ENCODE results near the gene TDRD9.

DNA sequence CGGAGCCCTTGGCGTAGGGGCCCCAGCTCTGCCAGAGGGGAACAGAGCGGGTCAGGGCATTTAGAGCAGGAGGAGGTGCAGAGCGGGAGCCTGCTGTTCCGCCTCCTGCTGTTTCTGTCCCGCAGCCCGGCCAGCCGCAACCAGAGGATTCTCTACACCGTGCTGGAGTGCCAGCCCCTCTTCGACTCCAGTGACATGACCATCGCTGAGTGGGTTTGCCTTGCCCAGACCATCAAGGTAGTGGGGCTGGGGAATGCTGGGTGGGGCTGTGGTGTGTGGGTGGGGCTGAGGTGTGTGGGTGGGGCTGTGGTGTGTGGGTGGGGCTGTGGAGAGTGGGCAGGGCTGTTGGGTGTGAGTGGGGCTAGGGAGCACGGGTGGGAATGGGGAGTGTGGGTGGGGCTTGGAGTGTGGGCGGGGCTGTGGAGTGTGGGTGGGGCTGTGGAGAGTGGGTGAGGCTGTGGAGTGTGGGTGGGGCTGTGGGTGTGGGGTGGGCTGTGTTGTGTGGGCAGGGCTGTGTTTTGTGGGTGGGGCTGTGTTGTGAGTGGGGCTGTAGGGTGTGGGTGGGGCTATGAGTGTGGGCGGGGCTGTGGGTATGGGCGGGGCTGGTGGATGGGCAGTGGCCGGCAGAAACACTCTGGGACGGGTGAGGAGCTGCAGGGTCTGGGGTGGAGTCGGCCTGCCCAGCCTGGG, 165.3 kb downstream of the TDRD9 start:
- TF ChIP-seq POLR2A (IDR thresholded peaks at IDR 0.05; ENCODE audit: low read depth, low read length) (no peak), RFX5 (IDR thresholded peaks at IDR 0.05; ENCODE audit: low read depth, low read length) (no peak), RAD21 (IDR thresholded peaks at IDR 0.05; ENCODE audit: low read length) (no peak), MAZ (IDR thresholded peaks at IDR 0.05; ENCODE audit: borderline replicate concordance, low read depth, low read length) (no peak), MAFK (IDR thresholded peaks at IDR 0.05; ENCODE audit: low read depth, low read length) (no peak), BHLHE40 (IDR thresholded peaks at IDR 0.05; ENCODE audit: low read depth, low read length) (no peak), RCOR1 (IDR thresholded peaks at IDR 0.05; ENCODE audit: insufficient replicate concordance, low read length) (no peak), NFE2L2 (IDR thresholded peaks at IDR 0.05; ENCODE audit: low read depth, low read length) (no peak), SMC3 (IDR thresholded peaks at IDR 0.05; ENCODE audit: low read depth, low read length) (no peak), FOS (IDR thresholded peaks at IDR 0.05; ENCODE audit: low read depth, low read length) (no peak)
- TF ChIP-seq, protein P1, sequence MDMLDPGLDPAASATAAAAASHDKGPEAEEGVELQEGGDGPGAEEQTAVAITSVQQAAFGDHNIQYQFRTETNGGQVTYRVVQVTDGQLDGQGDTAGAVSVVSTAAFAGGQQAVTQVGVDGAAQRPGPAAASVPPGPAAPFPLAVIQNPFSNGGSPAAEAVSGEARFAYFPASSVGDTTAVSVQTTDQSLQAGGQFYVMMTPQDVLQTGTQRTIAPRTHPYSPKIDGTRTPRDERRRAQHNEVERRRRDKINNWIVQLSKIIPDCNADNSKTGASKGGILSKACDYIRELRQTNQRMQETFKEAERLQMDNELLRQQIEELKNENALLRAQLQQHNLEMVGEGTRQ (IDR thresholded peaks at IDR 0.05; ENCODE audit: low read depth, low read length), result no peak
- TF ChIP-seq, protein P2, sequence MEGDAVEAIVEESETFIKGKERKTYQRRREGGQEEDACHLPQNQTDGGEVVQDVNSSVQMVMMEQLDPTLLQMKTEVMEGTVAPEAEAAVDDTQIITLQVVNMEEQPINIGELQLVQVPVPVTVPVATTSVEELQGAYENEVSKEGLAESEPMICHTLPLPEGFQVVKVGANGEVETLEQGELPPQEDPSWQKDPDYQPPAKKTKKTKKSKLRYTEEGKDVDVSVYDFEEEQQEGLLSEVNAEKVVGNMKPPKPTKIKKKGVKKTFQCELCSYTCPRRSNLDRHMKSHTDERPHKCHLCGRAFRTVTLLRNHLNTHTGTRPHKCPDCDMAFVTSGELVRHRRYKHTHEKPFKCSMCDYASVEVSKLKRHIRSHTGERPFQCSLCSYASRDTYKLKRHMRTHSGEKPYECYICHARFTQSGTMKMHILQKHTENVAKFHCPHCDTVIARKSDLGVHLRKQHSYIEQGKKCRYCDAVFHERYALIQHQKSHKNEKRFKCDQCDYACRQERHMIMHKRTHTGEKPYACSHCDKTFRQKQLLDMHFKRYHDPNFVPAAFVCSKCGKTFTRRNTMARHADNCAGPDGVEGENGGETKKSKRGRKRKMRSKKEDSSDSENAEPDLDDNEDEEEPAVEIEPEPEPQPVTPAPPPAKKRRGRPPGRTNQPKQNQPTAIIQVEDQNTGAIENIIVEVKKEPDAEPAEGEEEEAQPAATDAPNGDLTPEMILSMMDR (conservative IDR thresholded peaks at IDR 0.05; ENCODE audit: low read depth, low read length), result no peak
- TF ChIP-seq, protein P3, sequence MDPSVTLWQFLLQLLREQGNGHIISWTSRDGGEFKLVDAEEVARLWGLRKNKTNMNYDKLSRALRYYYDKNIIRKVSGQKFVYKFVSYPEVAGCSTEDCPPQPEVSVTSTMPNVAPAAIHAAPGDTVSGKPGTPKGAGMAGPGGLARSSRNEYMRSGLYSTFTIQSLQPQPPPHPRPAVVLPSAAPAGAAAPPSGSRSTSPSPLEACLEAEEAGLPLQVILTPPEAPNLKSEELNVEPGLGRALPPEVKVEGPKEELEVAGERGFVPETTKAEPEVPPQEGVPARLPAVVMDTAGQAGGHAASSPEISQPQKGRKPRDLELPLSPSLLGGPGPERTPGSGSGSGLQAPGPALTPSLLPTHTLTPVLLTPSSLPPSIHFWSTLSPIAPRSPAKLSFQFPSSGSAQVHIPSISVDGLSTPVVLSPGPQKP (IDR thresholded peaks at IDR 0.05; ENCODE audit: borderline replicate concordance, low read depth, low read length), result no peak

All from IMR-90 (cell line).